ENCODE data around the gene DDX24. TPM values are rescaled to one million over a fixed set of nuclear protein-coding genes. Genes with fewer than 3 reads are reported as not detected.

DDX24 gene
- 100 to 1,000 TPM; 167 to 191 (median 187) TPM for total RNA-seq (2021; fragmentation: NEBNext Ultra II Directional; extraction: Animal tissue kit (Norgen Biotek cat#: 25700))
- long read RNA-seq, full-length matches to known transcripts = 80 of 103 reads
- long read RNA-seq, partial matches to known transcripts = 22 of 103 reads
- long read RNA-seq, other reads (novel, unspliced or antisense) = 1 of 103 reads

- Mint-ChIP-seq H3K36me3 (ENCODE audit: low read depth) (peaks cover 50% of the 10 kb centered on the region), H3K4me1 (ENCODE audit: low read depth) (peaks cover 45% of the 10 kb centered on the region), H3K9me3 (peaks cover 17% of the 10 kb centered on the region), H3K27ac (peak within 1 kb of the TSS; percentile 98), H3K27me3 (ENCODE audit: insufficient read depth) (peaks cover 11% of the 10 kb centered on the region), H3K4me3 (peak within 1 kb of the TSS; percentile 99)
- TF ChIP-seq CTCF (IDR thresholded peaks at IDR 0.05) = no peak
- DNase-seq = peak; percentile 93
Measured at GRCh38 chr14:94080621-94081385, at the start of gene DDX24, which contains the start of gene IFI27L1. Gene DDX24, minus strand, starts transcription at chr14:94081202. Its CDS starts 1,460 bp downstream, at chr14:94079742. Gene IFI27L1, plus strand, starts transcription at chr14:94081310. Its CDS starts 15,628 bp downstream, at chr14:94096938.

- H3K4me3 Mint-ChIP-seq = peak overlapping the region; percentile 91
Measured at GRCh38 chr14:94129758-94130414, 48.9 kb upstream of the DDX24 start.

GRCh38 chr14:94129111-94129757, 48.2 kb upstream of the DDX24 start, which contains the start of gene IFI27L2:
Gene IFI27L2, minus strand, starts transcription at chr14:94129604. Its CDS starts 40 bp downstream, at chr14:94129564.
- no peaks in the 10 kb centered on the region; the same call in 1 of the 2 replicates for H3K27me3 Mint-ChIP-seq (ENCODE audit: insufficient read depth)

More at GRCh38 chr14:94129758-94130414, 48.9 kb upstream of the DDX24 start:
- Mint-ChIP-seq H3K36me3 (ENCODE audit: low read depth) (peaks cover 10% of the 10 kb centered on the region; the same call in 1 of the 2 replicates), H3K27me3 (ENCODE audit: insufficient read depth) (no peaks in the 10 kb centered on the region; the same call in 1 of the 2 replicates), H3K9me3 (peaks cover under 1% of the 10 kb centered on the region; the same call in 1 of the 2 replicates), H3K4me1 (ENCODE audit: low read depth) (peaks cover 19% of the 10 kb centered on the region), H3K27ac (peak overlapping the region; percentile 73)
- TF ChIP-seq CTCF (IDR thresholded peaks at IDR 0.05) = 0 out of 2 replicates have a peak, but pooled peaks have one; percentile 30
- no peak for DNase-seq

GRCh38 chr14:94128216-94128839, 47.3 kb upstream of the DDX24 start:
- no peaks in the 10 kb centered on the region for H3K9me3 Mint-ChIP-seq
- no peaks in the 10 kb centered on the region; the same call in 1 of the 2 replicates for H3K27me3 Mint-ChIP-seq (ENCODE audit: insufficient read depth)
- H3K4me1 Mint-ChIP-seq (ENCODE audit: low read depth) = peaks cover 19% of the 10 kb centered on the region
- H3K27ac Mint-ChIP-seq = peak overlapping the region; percentile 73
- peaks cover 10% of the 10 kb centered on the region; the same call in 1 of the 2 replicates for H3K36me3 Mint-ChIP-seq (ENCODE audit: low read depth)
- no peak for TF ChIP-seq CTCF (IDR thresholded peaks at IDR 0.05)
- DNase-seq = no peak
- H3K4me3 Mint-ChIP-seq = peak overlapping the region; percentile 91

More at GRCh38 chr14:94129111-94129757, 48.2 kb upstream of the DDX24 start, which contains the start of gene IFI27L2:
- peak; percentile 78 for DNase-seq
- H3K4me1 Mint-ChIP-seq (ENCODE audit: low read depth) = peaks cover 19% of the 10 kb centered on the region
- peak; percentile 70 for TF ChIP-seq CTCF (IDR thresholded peaks at IDR 0.05)
- H3K9me3 Mint-ChIP-seq = no peaks in the 10 kb centered on the region
- H3K4me3 Mint-ChIP-seq = peak within 1 kb of the TSS; percentile 91
- H3K27ac Mint-ChIP-seq = peak within 1 kb of the TSS; percentile 73
- peaks cover 10% of the 10 kb centered on the region; the same call in 1 of the 2 replicates for H3K36me3 Mint-ChIP-seq (ENCODE audit: low read depth)
